ENCODE measurements around the gene MSS51. TPM values are rescaled to one million over a fixed set of nuclear protein-coding genes. Genes with fewer than 3 reads are reported as not detected.

MSS51 gene
- 2.9 TPM in 2 replicates for total RNA-seq

GRCh38 chr10:73433538-73433867 is at the start of gene MSS51:
Gene MSS51 (minus strand): TSS chr10:73433561. CDS start chr10:73428284, 5,277 bp downstream.

GRCh38 chr10:73413528-73414229 is 19.7 kb downstream of the MSS51 start, which contains the start of gene ANXA7:
Gene ANXA7 (minus strand): TSS chr10:73414058. CDS start chr10:73400856, 13,202 bp downstream.

Other genes starting within 250 kb of the MSS51 start
- gene DNAJC9, start 186.3 kb downstream of the MSS51 start, total RNA-seq = 8.5 and 11.5 TPM in 2 replicates
- 72.9 and 74.6 TPM in 2 replicates for gene MRPS16, start 180.9 kb downstream of the MSS51 start, total RNA-seq
- gene CFAP70, start 74.7 kb downstream of the MSS51 start, total RNA-seq = 1.2 and 1.3 TPM in 2 replicates
- gene ANXA7, start 19.5 kb downstream of the MSS51 start, total RNA-seq = 109 and 125 TPM in 2 replicates
- gene PPP3CB, start 62.5 kb upstream of the MSS51 start, total RNA-seq = 32.7 and 37.0 TPM in 2 replicates
- 8.6 and 11.5 TPM in 2 replicates for gene USP54, start 157.8 kb upstream of the MSS51 start, total RNA-seq
- gene MYOZ1, start 207.9 kb upstream of the MSS51 start, total RNA-seq = 0.12 and 0.16 TPM in 2 replicates
- under 0.01 TPM in 1 of 2 replicates, not detected in the other for gene SYNPO2L, start 222.5 kb upstream of the MSS51 start, total RNA-seq